GM19099 (cell line): ENCODE measurements around the gene SPINK1.

ENCODE experiments used
- POLR2A ChIP-seq: IDR thresholded peaks from 3 replicates; pipeline ENCODE4 v1.6.1; 2011; ENCODE audit warnings: low read depth; ENCODE audit not compliant: insufficient read length; ENCODE audit errors: extremely low read depth

SPINK1 gene

GRCh38 chr5:147831465-147831864 is at the start of gene SPINK1:
Gene SPINK1, minus strand, starts transcription at chr5:147831671. Its CDS starts 94 bp downstream, at chr5:147831577.
- TF ChIP-seq POLR2A = no peak

GRCh38 chr5:147880487-147880886 is 49.0 kb upstream of the SPINK1 start:
- TF ChIP-seq POLR2A = no peak

- no peak for TF ChIP-seq POLR2A
These were observed 48.3 kb upstream of the SPINK1 start for GRCh38 chr5:147879784-147880183.

GRCh38 chr5:147878066-147878759 is 46.7 kb upstream of the SPINK1 start, which contains the start of gene SCGB3A2:
Gene SCGB3A2, plus strand, starts transcription at chr5:147878711. Its CDS starts 93 bp downstream, at chr5:147878804.
- TF ChIP-seq POLR2A = no peak

GRCh38 chr5:147876626-147877025 is 45.2 kb upstream of the SPINK1 start:
- no peak for TF ChIP-seq POLR2A

GRCh38 chr5:147876141-147876540 is 44.7 kb upstream of the SPINK1 start:
- TF ChIP-seq POLR2A = no peak

- no peak for TF ChIP-seq POLR2A
These were observed 43.5 kb upstream of the SPINK1 start for GRCh38 chr5:147874910-147875367.

GRCh38 chr5:147869112-147869511 is 37.6 kb upstream of the SPINK1 start:
- TF ChIP-seq POLR2A = no peak

GRCh38 chr5:147863454-147864158 is 32.1 kb upstream of the SPINK1 start:
- TF ChIP-seq POLR2A = no peak

GRCh38 chr5:147860641-147861025 is 29.2 kb upstream of the SPINK1 start:
- TF ChIP-seq POLR2A = no peak

GRCh38 chr5:147859962-147860640 is 28.6 kb upstream of the SPINK1 start:
- TF ChIP-seq POLR2A = no peak

GRCh38 chr5:147858565-147858964 is 27.1 kb upstream of the SPINK1 start:
- TF ChIP-seq POLR2A = no peak

GRCh38 chr5:147857302-147858129 is 26.0 kb upstream of the SPINK1 start:
- TF ChIP-seq POLR2A = no peak

GRCh38 chr5:147856801-147857200 is 25.3 kb upstream of the SPINK1 start:
- TF ChIP-seq POLR2A = no peak

GRCh38 chr5:147855774-147856069 is 24.3 kb upstream of the SPINK1 start:
- TF ChIP-seq POLR2A = no peak
